CD4-positive, alpha-beta T cell treated with Interleukin-15 for 1 hour (primary cell): Measurements from ENCODE around the gene SNX13.

Experiments
- DNase-seq: peaks from one replicate; pipeline ENCODE4 v3.0.0-alpha.2; 2020

The SNX13 gene

GRCh38 chr7:17943006-17943405 lies 2.7 kb upstream of the SNX13 start:
- no peak for DNase-seq

- DNase-seq: no peak
Measured at GRCh38 chr7:17942231-17942630, 1.9 kb upstream of the SNX13 start.

- DNase-seq: no peak
Measured at GRCh38 chr7:17940951-17941431, 697 bp upstream of the SNX13 start.

- DNase-seq: peak; percentile 36
Measured at GRCh38 chr7:17939606-17940301, 540 bp downstream of the SNX13 start.

- DNase-seq: no peak
Measured at GRCh38 chr7:17939211-17939605, 1.1 kb downstream of the SNX13 start.

- DNase-seq: no peak
Measured at GRCh38 chr7:17937506-17938120, 2.7 kb downstream of the SNX13 start.

- DNase-seq: no peak
Measured at GRCh38 chr7:17936321-17936720, 4.0 kb downstream of the SNX13 start.

- no peak for DNase-seq
Measured at GRCh38 chr7:17934612-17935240, 5.6 kb downstream of the SNX13 start.

GRCh38 chr7:17934094-17934493 lies 6.2 kb downstream of the SNX13 start:
- no peak for DNase-seq

- DNase-seq: no peak
Measured at GRCh38 chr7:17932770-17933169, 7.5 kb downstream of the SNX13 start.

GRCh38 chr7:17931069-17931468 lies 9.2 kb downstream of the SNX13 start:
- no peak for DNase-seq

GRCh38 chr7:17930546-17930945 lies 9.7 kb downstream of the SNX13 start:
- no peak for DNase-seq

GRCh38 chr7:17929647-17930395 lies 10.5 kb downstream of the SNX13 start:
- no peak for DNase-seq

- no peak for DNase-seq
Measured at GRCh38 chr7:17928055-17928454, 12.2 kb downstream of the SNX13 start.

- no peak for DNase-seq
Measured at GRCh38 chr7:17921857-17922416, 18.4 kb downstream of the SNX13 start.

GRCh38 chr7:17917842-17918241 lies 22.5 kb downstream of the SNX13 start:
- no peak for DNase-seq

GRCh38 chr7:17916786-17917185 lies 23.5 kb downstream of the SNX13 start:
- DNase-seq: no peak

GRCh38 chr7:17915796-17916195 lies 24.5 kb downstream of the SNX13 start:
- DNase-seq: no peak

- no peak for DNase-seq
Measured at GRCh38 chr7:17915168-17915567, 25.1 kb downstream of the SNX13 start.

GRCh38 chr7:17913250-17913649 lies 27.0 kb downstream of the SNX13 start:
- no peak for DNase-seq

GRCh38 chr7:17912536-17913235 lies 27.6 kb downstream of the SNX13 start:
- no peak for DNase-seq

- DNase-seq: no peak
Measured at GRCh38 chr7:17912050-17912449, 28.2 kb downstream of the SNX13 start.

- DNase-seq: no peak
Measured at GRCh38 chr7:17910377-17910776, 29.9 kb downstream of the SNX13 start.
